AG09309 (cell line): ENCODE measurements around the gene KCNMB1.
"Not testable (repeated sequence)": the region's sequence is repeated elsewhere in the genome, so short reads cannot be mapped to it uniquely, and the experiment has no call there.

ENCODE experiments used
- DNase-seq: peaks from one replicate; pipeline ENCODE4 v3.0.0-alpha.2; 2010; ENCODE audit warnings: low read depth
- H3K4me3 ChIP-seq: 2 replicates; pipeline ENCODE4 v1.5.1; 2011; ENCODE audit warnings: mild to moderate bottlenecking, low read depth, low read length, moderate library complexity; ENCODE audit not compliant: control insufficient read depth
- TF ChIP-seq, protein P1 (sequence below): IDR thresholded peaks from 2 replicates; pipeline ENCODE4 v1.5.1; 2011; ENCODE audit warnings: mild to moderate bottlenecking, low read depth, low read length, inconsistent platforms; ENCODE audit not compliant: insufficient read depth, control insufficient read depth; ENCODE audit errors: missing control alignments

Gene KCNMB1

GRCh38 chr5:170386743-170387395 is 2.3 kb downstream of the KCNMB1 start:
- no peak overlapping the region for H3K4me3 ChIP-seq
- TF ChIP-seq, protein P1, sequence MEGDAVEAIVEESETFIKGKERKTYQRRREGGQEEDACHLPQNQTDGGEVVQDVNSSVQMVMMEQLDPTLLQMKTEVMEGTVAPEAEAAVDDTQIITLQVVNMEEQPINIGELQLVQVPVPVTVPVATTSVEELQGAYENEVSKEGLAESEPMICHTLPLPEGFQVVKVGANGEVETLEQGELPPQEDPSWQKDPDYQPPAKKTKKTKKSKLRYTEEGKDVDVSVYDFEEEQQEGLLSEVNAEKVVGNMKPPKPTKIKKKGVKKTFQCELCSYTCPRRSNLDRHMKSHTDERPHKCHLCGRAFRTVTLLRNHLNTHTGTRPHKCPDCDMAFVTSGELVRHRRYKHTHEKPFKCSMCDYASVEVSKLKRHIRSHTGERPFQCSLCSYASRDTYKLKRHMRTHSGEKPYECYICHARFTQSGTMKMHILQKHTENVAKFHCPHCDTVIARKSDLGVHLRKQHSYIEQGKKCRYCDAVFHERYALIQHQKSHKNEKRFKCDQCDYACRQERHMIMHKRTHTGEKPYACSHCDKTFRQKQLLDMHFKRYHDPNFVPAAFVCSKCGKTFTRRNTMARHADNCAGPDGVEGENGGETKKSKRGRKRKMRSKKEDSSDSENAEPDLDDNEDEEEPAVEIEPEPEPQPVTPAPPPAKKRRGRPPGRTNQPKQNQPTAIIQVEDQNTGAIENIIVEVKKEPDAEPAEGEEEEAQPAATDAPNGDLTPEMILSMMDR, result no peak
- no peak for DNase-seq

DNA sequence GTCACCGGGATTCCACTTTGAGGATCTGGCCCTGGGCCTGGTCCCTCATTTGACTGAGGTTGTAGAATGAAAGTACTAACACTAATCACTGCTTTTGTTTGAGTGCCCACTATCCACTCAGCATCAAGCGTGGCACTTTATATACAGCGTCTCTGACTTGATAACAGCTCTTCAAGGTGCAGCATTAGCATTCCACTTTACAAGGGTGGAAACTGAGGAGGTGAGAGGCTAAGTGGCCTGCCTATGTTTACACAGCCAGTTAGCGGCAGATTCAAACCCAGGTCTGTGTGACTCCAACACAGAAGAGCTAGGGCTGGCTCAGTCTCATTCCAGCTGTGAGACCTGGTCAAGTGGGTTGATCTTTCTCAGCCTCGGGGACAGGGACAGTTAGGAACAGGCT is 5.9 kb downstream of the KCNMB1 start:
- DNase-seq, result no peak
- TF ChIP-seq, protein P1, result no peak
- H3K4me3 ChIP-seq, result no peak overlapping the region

DNA sequence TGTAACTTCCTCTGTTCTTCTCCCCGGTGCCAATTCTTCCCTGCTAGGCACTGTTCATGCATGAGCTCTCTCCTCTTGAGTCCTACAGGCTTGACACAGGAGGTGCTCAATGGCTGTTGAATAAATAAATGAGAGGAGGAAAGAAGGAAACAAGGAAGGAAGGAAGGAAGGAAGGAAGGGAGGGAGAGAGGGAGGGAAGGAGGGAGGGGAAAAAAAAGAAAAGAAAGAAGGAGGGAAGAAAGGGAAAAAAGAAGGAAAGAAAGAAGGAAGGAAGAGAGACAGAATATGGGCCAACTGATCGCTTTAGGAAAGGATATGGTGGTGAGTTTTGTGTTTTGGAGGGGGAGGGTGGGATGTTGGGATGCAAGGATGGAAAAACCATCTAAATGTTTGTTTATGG is 6.4 kb downstream of the KCNMB1 start:
- DNase-seq, result no peak
- H3K4me3 ChIP-seq, result no peak overlapping the region
- TF ChIP-seq, protein P1, result no peak

DNA sequence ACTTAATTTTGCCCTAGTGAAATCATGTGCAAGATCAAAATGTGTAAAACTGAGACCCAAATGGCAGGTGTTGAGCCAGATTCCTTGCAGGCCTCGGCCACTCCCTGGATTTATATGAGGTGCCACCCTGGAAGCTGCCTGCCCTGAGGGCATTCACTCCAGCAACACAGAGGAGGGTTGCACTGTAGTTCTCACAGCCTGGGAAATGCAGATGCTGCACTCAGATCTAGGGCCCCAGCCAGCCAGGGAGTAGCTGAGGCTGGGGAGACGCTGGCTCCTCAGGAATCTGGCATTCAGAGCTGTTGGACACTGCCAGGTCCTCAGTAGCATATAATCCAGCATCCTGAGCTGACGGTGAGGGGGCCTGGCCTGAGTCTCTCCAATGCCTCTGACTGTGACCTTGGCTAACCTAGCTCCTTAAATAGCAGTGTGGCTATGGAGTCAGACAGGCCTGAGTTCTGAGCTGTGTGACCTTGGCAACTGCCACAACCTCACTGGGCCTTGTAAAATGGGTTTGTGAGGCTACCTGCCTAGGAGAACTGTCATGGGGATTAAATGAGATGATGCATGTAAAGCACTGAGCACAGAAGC is 8.7 kb downstream of the KCNMB1 start:
- DNase-seq, result no peak
- TF ChIP-seq, protein P1, result no peak

GRCh38 chr5:170378740-170379139 is 10.4 kb downstream of the KCNMB1 start:
- DNase-seq, result no peak
- no peak overlapping the region for H3K4me3 ChIP-seq
- TF ChIP-seq, protein P1, result no peak

More for the DNA sequence above, 8.7 kb downstream of the KCNMB1 start:
- no peak overlapping the region for H3K4me3 ChIP-seq

GRCh38 chr5:170377027-170377426 is 12.1 kb downstream of the KCNMB1 start:
- H3K4me3 ChIP-seq, result no peak overlapping the region
- DNase-seq, result no peak
- TF ChIP-seq, protein P1, result no peak

- DNase-seq, H3K4me3 ChIP-seq: not testable (repeated sequence)
These were observed 12.6 kb downstream of the KCNMB1 start for GRCh38 chr5:170376526-170376925.
